Measurements from ENCODE around the gene KLRC4. TPM values are rescaled to one million over a fixed set of nuclear protein-coding genes. Genes with fewer than 3 reads are reported as not detected.

The KLRC4 gene
- total and polyA plus RNA-seq, 2 donors (not counting 3 experiments of a cell fraction or from before 2014, with no cell fraction given): not detected

GRCh38 chr12:10384191-10384590 is 25.4 kb downstream of the KLRC4 start:
- intact Hi-C loops (cut with micrococcal nuclease) (no loop called here), dilution Hi-C loops (cut with MboI; ENCODE audit: extremely low pct_ligation_motif_present, low sequenced_read_pairs) (no loop called here)
- Histone ChIP-seq H3K27ac (ENCODE audit: insufficient read depth, low read depth, low read length) (no peak overlapping the region), H3K79me2 (ENCODE audit: control insufficient read depth, insufficient read depth, low read length) (no peaks in the 10 kb centered on the region), H3K9me1 (replicated peaks; ENCODE audit: control insufficient read depth, extremely low read depth, insufficient read depth, low read length) (no peaks in the 10 kb centered on the region), H4K20me1 (replicated peaks; ENCODE audit: control insufficient read depth, extremely low read depth, insufficient read depth, low read length) (no peaks in the 10 kb centered on the region), H3K4me2 (ENCODE audit: insufficient read depth, low read length) (no peak overlapping the region), H3K4me3 (replicated peaks in 1 of 3; ENCODE audit: insufficient read depth in 1 of 3, low read depth in 1 of 3, low read length in 3 of 3) (no peak overlapping the region), H2AFZ (ENCODE audit: low read depth, low read length) (no peak overlapping the region), H3K36me3 (ENCODE audit: control insufficient read depth in 2 of 2, extremely low read depth in 1 of 2, insufficient read depth in 2 of 2, low read length in 2 of 2) (peaks cover 0 to 3% of the 10 kb centered on the region in 2 experiments), H3K9me3 (replicated peaks; ENCODE audit: control insufficient read depth, insufficient read depth, low read length) (no peaks in the 10 kb centered on the region), H3K9ac (replicated peaks; ENCODE audit: extremely low read depth, insufficient read depth, low read length) (no peak overlapping the region), H3K27me3 (ENCODE audit: control insufficient read depth in 2 of 2, insufficient read depth in 2 of 2, low read length in 2 of 2) (no peaks in the 10 kb centered on the region), H3K4me1 (ENCODE audit: control insufficient read depth, extremely low read depth, insufficient read depth, low read length) (no peaks in the 10 kb centered on the region)
- no TSS peak for BruUV-seq (replicated peaks)
- CTCF ChIA-PET: no interaction called here
- POLR2A ChIA-PET: no interaction called here
- no peak for FAIRE-seq
- TF ChIP-seq EZH2 (IDR thresholded peaks at IDR 0.05; ENCODE audit: borderline replicate concordance, low read depth, low read length, severe bottlenecking): no peak
- TF ChIP-seq JUN (IDR thresholded peaks at IDR 0.05; ENCODE audit: borderline replicate concordance, insufficient read depth, insufficient read length, low read depth): no peak
- TF ChIP-seq GATA2 (IDR thresholded peaks at IDR 0.05; ENCODE audit: insufficient read depth, insufficient read length, low read depth, low read length): no peak
- TF ChIP-seq MYC (IDR thresholded peaks at IDR 0.05; ENCODE audit: low read depth, low read length): no peak
- TF ChIP-seq FOS (IDR thresholded peaks at IDR 0.05; ENCODE audit: borderline replicate concordance, insufficient read depth, low read length): no peak
- TF ChIP-seq CTCF (IDR thresholded peaks at IDR 0.05; ENCODE audit: extremely low read depth in 1 of 2, insufficient read depth in 1 of 2, low read depth in 1 of 2, low read length in 2 of 2): no peak
- TF ChIP-seq POLR2AphosphoS5 (IDR thresholded peaks at IDR 0.05; ENCODE audit: insufficient read depth, low read depth, low read length): no peak
- no peak for DNase-seq (ENCODE audit: low read depth, low spot score)

Measured in endothelial cell of umbilical vein (primary cell).